ENCODE data around the gene SETD9. TPM values are rescaled to one million over a fixed set of nuclear protein-coding genes. Genes with fewer than 3 reads are reported as not detected.
A peak's percentile ranks its signal among the peaks of the same experiment; 100 is the strongest.

The SETD9 gene
- total and polyA plus RNA-seq, 2 of the 13 experiments (the other 11 are each of a cell fraction or from before 2014, with no cell fraction given), result 4.8 to 17.8 TPM

DNA sequence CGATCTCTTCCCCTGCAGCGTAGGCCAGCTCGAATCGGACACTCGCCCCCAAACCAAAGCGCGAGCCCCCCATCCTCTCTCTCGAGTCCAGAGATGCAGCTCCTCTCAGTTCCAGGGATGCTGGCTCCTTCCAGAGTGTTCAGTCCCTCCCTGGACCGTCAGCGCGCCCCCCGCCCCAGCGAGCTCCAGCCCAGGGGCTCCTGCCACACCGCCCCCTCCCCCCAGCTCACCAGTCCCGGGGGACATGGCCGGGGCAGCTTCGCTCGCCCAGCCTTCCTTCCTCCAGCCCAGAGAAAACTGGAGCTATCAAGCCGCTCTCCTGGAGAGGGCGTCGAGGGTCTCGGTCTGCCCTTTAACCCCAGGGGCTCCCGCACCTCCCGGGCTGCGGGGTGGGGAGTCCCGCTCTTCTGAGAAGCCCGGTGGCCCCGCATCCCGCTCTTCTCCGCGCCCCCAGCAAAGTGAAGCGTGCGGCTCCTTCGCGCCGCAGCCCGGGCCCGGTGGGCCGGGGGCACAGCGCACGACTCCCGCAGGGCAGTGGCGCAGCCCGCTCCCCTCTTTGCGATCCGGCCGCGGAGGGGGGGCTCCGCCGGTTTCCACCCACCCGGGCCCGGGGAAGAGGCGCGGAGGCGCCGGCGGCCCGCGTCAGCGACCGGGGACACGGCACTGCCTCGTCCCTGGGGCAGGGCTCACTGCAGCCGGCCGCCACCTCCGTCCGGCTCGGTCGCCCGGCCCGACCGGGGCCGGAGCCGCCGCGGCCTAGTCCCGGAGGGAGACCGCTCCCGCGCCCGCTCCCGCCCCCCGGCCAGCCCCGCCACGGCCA lies 41.9 kb downstream of the SETD9 start (continued):
- TF ChIP-seq, protein P1, sequence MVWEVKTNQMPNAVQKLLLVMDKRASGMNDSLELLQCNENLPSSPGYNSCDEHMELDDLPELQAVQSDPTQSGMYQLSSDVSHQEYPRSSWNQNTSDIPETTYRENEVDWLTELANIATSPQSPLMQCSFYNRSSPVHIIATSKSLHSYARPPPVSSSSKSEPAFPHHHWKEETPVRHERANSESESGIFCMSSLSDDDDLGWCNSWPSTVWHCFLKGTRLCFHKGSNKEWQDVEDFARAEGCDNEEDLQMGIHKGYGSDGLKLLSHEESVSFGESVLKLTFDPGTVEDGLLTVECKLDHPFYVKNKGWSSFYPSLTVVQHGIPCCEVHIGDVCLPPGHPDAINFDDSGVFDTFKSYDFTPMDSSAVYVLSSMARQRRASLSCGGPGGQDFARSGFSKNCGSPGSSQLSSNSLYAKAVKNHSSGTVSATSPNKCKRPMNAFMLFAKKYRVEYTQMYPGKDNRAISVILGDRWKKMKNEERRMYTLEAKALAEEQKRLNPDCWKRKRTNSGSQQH (CRISPR knock-in tag; IDR thresholded peaks at IDR 0.05; ENCODE audit: low read depth), result no peak
- no peak for TF ChIP-seq ZNF510 (CRISPR knock-in tag; IDR thresholded peaks at IDR 0.05; ENCODE audit: low read depth)
- TF ChIP-seq, protein P2, sequence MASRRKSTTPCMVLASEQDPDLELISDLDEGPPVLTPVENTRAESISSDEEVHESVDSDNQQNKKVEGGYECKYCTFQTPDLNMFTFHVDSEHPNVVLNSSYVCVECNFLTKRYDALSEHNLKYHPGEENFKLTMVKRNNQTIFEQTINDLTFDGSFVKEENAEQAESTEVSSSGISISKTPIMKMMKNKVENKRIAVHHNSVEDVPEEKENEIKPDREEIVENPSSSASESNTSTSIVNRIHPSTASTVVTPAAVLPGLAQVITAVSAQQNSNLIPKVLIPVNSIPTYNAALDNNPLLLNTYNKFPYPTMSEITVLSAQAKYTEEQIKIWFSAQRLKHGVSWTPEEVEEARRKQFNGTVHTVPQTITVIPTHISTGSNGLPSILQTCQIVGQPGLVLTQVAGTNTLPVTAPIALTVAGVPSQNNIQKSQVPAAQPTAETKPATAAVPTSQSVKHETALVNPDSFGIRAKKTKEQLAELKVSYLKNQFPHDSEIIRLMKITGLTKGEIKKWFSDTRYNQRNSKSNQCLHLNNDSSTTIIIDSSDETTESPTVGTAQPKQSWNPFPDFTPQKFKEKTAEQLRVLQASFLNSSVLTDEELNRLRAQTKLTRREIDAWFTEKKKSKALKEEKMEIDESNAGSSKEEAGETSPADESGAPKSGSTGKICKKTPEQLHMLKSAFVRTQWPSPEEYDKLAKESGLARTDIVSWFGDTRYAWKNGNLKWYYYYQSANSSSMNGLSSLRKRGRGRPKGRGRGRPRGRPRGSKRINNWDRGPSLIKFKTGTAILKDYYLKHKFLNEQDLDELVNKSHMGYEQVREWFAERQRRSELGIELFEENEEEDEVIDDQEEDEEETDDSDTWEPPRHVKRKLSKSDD (CRISPR knock-in tag; IDR thresholded peaks at IDR 0.05; ENCODE audit: low read depth), result no peak
- no peak for TF ChIP-seq ZNF317 (CRISPR knock-in tag; IDR thresholded peaks at IDR 0.05)
- TF ChIP-seq, protein P3, sequence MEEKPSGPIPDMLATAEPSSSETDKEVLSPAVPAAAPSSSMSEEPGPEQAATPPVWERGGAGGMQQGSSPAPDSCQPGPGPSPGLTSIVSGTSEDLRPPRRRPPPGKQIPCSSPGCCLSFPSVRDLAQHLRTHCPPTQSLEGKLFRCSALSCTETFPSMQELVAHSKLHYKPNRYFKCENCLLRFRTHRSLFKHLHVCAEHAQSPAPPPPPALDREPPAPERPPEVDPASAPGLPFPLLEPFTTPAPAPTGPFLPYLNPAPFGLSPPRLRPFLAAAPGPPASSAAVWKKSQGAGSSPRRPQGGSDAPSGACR (CRISPR knock-in tag; IDR thresholded peaks at IDR 0.05), result no peak
- TF ChIP-seq SIN3B (IDR thresholded peaks at IDR 0.05; ENCODE audit: low read length), result no peak
- no peak for TF ChIP-seq MIXL1 (CRISPR knock-in tag; IDR thresholded peaks at IDR 0.05)
- no peak for TF ChIP-seq SMYD3 (CRISPR knock-in tag; IDR thresholded peaks at IDR 0.05)
- no peak for TF ChIP-seq WIZ (CRISPR knock-in tag; IDR thresholded peaks at IDR 0.05)
- no peak for TF ChIP-seq GATAD1 (CRISPR knock-in tag; IDR thresholded peaks at IDR 0.05)
- no peak for TF ChIP-seq HMG20B (CRISPR knock-in tag; conservative IDR thresholded peaks at IDR 0.05)
- TF ChIP-seq, protein P4, sequence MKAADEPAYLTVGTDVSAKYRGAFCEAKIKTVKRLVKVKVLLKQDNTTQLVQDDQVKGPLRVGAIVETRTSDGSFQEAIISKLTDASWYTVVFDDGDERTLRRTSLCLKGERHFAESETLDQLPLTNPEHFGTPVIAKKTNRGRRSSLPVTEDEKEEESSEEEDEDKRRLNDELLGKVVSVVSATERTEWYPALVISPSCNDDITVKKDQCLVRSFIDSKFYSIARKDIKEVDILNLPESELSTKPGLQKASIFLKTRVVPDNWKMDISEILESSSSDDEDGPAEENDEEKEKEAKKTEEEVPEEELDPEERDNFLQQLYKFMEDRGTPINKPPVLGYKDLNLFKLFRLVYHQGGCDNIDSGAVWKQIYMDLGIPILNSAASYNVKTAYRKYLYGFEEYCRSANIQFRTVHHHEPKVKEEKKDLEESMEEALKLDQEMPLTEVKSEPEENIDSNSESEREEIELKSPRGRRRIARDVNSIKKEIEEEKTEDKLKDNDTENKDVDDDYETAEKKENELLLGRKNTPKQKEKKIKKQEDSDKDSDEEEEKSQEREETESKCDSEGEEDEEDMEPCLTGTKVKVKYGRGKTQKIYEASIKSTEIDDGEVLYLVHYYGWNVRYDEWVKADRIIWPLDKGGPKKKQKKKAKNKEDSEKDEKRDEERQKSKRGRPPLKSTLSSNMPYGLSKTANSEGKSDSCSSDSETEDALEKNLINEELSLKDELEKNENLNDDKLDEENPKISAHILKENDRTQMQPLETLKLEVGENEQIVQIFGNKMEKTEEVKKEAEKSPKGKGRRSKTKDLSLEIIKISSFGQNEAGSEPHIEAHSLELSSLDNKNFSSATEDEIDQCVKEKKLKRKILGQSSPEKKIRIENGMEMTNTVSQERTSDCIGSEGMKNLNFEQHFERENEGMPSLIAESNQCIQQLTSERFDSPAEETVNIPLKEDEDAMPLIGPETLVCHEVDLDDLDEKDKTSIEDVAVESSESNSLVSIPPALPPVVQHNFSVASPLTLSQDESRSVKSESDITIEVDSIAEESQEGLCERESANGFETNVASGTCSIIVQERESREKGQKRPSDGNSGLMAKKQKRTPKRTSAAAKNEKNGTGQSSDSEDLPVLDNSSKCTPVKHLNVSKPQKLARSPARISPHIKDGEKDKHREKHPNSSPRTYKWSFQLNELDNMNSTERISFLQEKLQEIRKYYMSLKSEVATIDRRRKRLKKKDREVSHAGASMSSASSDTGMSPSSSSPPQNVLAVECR (CRISPR knock-in tag; IDR thresholded peaks at IDR 0.05; ENCODE audit: borderline replicate concordance), result no peak
- no peak for TF ChIP-seq ZNF75D (CRISPR knock-in tag; IDR thresholded peaks at IDR 0.05; ENCODE audit: borderline replicate concordance)
- no peak for TF ChIP-seq RFXAP (CRISPR knock-in tag; IDR thresholded peaks at IDR 0.05; ENCODE audit: borderline replicate concordance)
- TF ChIP-seq AGO2 (optimal IDR thresholded peaks at IDR 0.05; ENCODE audit: low read depth, low read length), result peak; percentile 72
- TF ChIP-seq DNMT1 (CRISPR knock-in tag; IDR thresholded peaks at IDR 0.05), result no peak
- no peak for TF ChIP-seq ATAD3A (CRISPR knock-in tag; IDR thresholded peaks at IDR 0.05)
- TF ChIP-seq ZNF891 (CRISPR knock-in tag; IDR thresholded peaks at IDR 0.05), result peak; percentile 29; the same call in 1 of the 2 replicates

Data from HepG2 (cell line).